ACC112 (cell line): Measurements from ENCODE around the gene GAMT.

Experiments
- H2AFZ ChIP-seq: fragments of 200-600 bp; sonication (generic); one replicate; pipeline ENCODE4 v1.6.0; 2017; ENCODE audit warnings: antibody characterized with exemption, low read length; ENCODE audit not compliant: unreplicated experiment
- H3K27ac ChIP-seq: fragments of 200-600 bp; sonication (generic); 2 replicates; pipeline ENCODE4 v1.5.1; 2014; ENCODE audit warnings: low read depth, mild to moderate bottlenecking, antibody characterized with exemption, low read length, moderate library complexity
- H3K27me3 ChIP-seq: fragments of 200-600 bp; sonication (generic); 2 replicates; pipeline ENCODE4 v1.6.1; 2014; ENCODE audit warnings: mild to moderate bottlenecking, antibody characterized with exemption, low read length, moderate library complexity, mixed read lengths; ENCODE audit not compliant: insufficient read depth
- H3K36me3 ChIP-seq: fragments of 200-600 bp; sonication (generic); 2 replicates; pipeline ENCODE4 v1.6.1; 2016; ENCODE audit warnings: mild to moderate bottlenecking, antibody characterized with exemption, low read length, moderate library complexity, mixed read lengths; ENCODE audit not compliant: insufficient read depth
- H3K4me1 ChIP-seq: fragments of 200-600 bp; sonication (generic); one replicate; pipeline ENCODE4 v1.6.1; 2016; ENCODE audit warnings: low read length, mixed read lengths; ENCODE audit not compliant: insufficient read depth, unreplicated experiment, control insufficient read depth
- H3K4me3 ChIP-seq: fragments of 200-600 bp; sonication (generic); 2 replicates; pipeline ENCODE4 v1.5.1; 2014; ENCODE audit warnings: mild to moderate bottlenecking, low read depth, low read length
- H3K79me2 ChIP-seq: fragments of 200-600 bp; sonication (generic); one replicate; pipeline ENCODE4 v1.6.0; 2016; ENCODE audit warnings: low read length; ENCODE audit not compliant: control insufficient read depth, unreplicated experiment, insufficient read depth

The GAMT gene

GRCh38 chr19:1350867-1351266 is 50.5 kb downstream of the GAMT start:
- Histone ChIP-seq H2AFZ (no peak overlapping the region), H3K4me1 (peaks cover under 1% of the 10 kb centered on the region), H3K79me2 (peaks cover 2% of the 10 kb centered on the region), H3K27me3 (no peaks in the 10 kb centered on the region), H3K4me3 (no peak overlapping the region), H3K36me3 (no peaks in the 10 kb centered on the region), H3K27ac (no peak overlapping the region)

DNA sequence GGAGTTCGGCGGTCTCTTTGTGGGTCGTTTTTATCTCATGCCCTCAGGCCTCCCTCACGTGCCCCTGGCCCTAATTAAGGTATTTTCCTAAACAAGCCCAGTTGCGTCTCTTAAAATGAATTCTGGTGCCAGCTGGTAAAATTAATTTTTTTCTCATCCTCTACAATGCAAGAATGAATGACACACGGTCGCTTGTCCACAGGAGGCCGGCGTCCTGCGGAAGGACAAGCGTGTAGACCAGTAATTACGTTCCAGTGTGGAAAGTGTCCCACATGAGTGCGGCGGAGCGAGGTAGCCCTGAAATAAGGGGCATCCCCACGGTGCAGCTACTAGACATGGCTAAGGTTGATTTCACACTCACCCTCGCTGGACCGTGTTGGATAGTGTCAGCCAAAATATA is 52.1 kb downstream of the GAMT start:
- Histone ChIP-seq H3K36me3 (no peaks in the 10 kb centered on the region), H3K79me2 (no peaks in the 10 kb centered on the region), H3K27me3 (no peaks in the 10 kb centered on the region), H2AFZ (no peak overlapping the region), H3K4me1 (no peaks in the 10 kb centered on the region), H3K4me3 (no peak overlapping the region), H3K27ac (no peak overlapping the region)
